Measurements from ENCODE around the gene SEC23A.
"Not testable (repeated sequence)": the region's sequence is repeated elsewhere in the genome, so short reads cannot be mapped to it uniquely, and the experiment has no call there.

Gene SEC23A

DNA sequence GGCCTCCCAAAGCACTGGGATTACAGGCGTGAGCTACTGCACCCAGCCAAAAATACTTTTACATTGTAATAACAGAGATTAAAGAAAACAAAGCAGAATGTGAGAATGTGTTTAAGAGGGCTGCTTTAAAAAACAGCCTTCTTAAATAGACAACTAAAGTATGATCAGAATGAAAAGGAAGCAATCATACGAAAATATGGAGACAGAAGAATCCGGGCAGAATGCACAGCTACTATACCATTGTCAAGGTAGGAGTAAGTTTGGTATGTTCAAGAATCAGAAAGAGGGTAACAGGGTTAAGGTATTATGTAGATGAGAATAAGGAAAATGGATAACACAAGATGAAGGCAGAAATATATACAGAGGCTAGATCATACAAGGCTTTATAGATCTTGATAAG lies 8.5 kb downstream of the SEC23A start:
- no peak overlapping the region for H3K9ac ChIP-seq (ENCODE audit: low read depth in 1 of 2, low read length in 2 of 2)
- no peaks in the 10 kb centered on the region for H3K9me3 ChIP-seq (ENCODE audit: control insufficient read depth in 1 of 2, low read length in 2 of 2)
- no peaks in the 10 kb centered on the region for H3K27me3 ChIP-seq (ENCODE audit: control insufficient read depth in 1 of 2, insufficient read depth in 2 of 2, low read length in 2 of 2)
- peaks cover 32 to 54% of the 10 kb centered on the region in 2 donors for H3K36me3 ChIP-seq (ENCODE audit: control insufficient read depth in 1 of 2, insufficient read depth in 2 of 2, low read length in 2 of 2)
- H3K4me1 ChIP-seq (ENCODE audit: control insufficient read depth in 1 of 2, insufficient read depth in 2 of 2, low read length in 2 of 2) = peaks cover 3 to 12% of the 10 kb centered on the region in 2 donors
- H3K27ac ChIP-seq (ENCODE audit: low read depth, low read length) = no peak overlapping the region
- no peak overlapping the region for H3K4me3 ChIP-seq (ENCODE audit: low read depth in 1 of 2, low read length in 2 of 2)

- Histone ChIP-seq H3K4me3 (ENCODE audit: low read depth in 1 of 2, low read length in 2 of 2) (no peak overlapping the region), H3K27me3 (ENCODE audit: control insufficient read depth in 1 of 2, insufficient read depth in 2 of 2, low read length in 2 of 2) (no peaks in the 10 kb centered on the region), H3K4me1 (ENCODE audit: control insufficient read depth in 1 of 2, insufficient read depth in 2 of 2, low read length in 2 of 2) (peaks cover 0 to 12% of the 10 kb centered on the region in 2 donors), H3K9ac (ENCODE audit: low read depth in 1 of 2, low read length in 2 of 2) (no peak overlapping the region), H3K36me3 (ENCODE audit: control insufficient read depth in 1 of 2, insufficient read depth in 2 of 2, low read length in 2 of 2) (peaks cover 32 to 75% of the 10 kb centered on the region in 2 donors), H3K9me3 (ENCODE audit: control insufficient read depth in 1 of 2, low read length in 2 of 2) (no peaks in the 10 kb centered on the region), H3K27ac (ENCODE audit: low read depth, low read length) (no peak overlapping the region)
Observed at GRCh38 chr14:39091716-39092115, 11.3 kb downstream of the SEC23A start.

- Histone ChIP-seq H3K9me3 (ENCODE audit: control insufficient read depth in 1 of 2, low read length in 2 of 2) (no peaks in the 10 kb centered on the region), H3K4me3 (ENCODE audit: low read depth in 1 of 2, low read length in 2 of 2) (no peak overlapping the region), H3K27ac (ENCODE audit: low read depth, low read length) (no peak overlapping the region), H3K9ac (ENCODE audit: low read depth in 1 of 2, low read length in 2 of 2) (no peak overlapping the region), H3K27me3 (ENCODE audit: control insufficient read depth in 1 of 2, insufficient read depth in 2 of 2, low read length in 2 of 2) (no peaks in the 10 kb centered on the region), H3K36me3 (ENCODE audit: control insufficient read depth in 1 of 2, insufficient read depth in 2 of 2, low read length in 2 of 2) (peaks cover 32 to 83% of the 10 kb centered on the region in 2 donors), H3K4me1 (ENCODE audit: control insufficient read depth in 1 of 2, insufficient read depth in 2 of 2, low read length in 2 of 2) (peaks cover 0 to 12% of the 10 kb centered on the region in 2 donors)
Observed at GRCh38 chr14:39090548-39091111, 12.4 kb downstream of the SEC23A start.

GRCh38 chr14:39087493-39087892 lies 15.5 kb downstream of the SEC23A start:
- Histone ChIP-seq H3K9me3 (ENCODE audit: control insufficient read depth in 1 of 2, low read length in 2 of 2) (no peaks in the 10 kb centered on the region), H3K27me3 (ENCODE audit: control insufficient read depth in 1 of 2, insufficient read depth in 2 of 2, low read length in 2 of 2) (no peaks in the 10 kb centered on the region), H3K27ac (ENCODE audit: low read depth, low read length) (no peak overlapping the region), H3K36me3 (ENCODE audit: control insufficient read depth in 1 of 2, insufficient read depth in 2 of 2, low read length in 2 of 2) (peaks cover 31 to 85% of the 10 kb centered on the region in 2 donors), H3K9ac (ENCODE audit: low read depth in 1 of 2, low read length in 2 of 2) (no peak overlapping the region), H3K4me3 (ENCODE audit: low read depth in 1 of 2, low read length in 2 of 2) (no peak overlapping the region), H3K4me1 (ENCODE audit: control insufficient read depth in 1 of 2, insufficient read depth in 2 of 2, low read length in 2 of 2) (peaks cover 0 to 8% of the 10 kb centered on the region in 2 donors)

GRCh38 chr14:39085933-39086332 lies 17.1 kb downstream of the SEC23A start:
- Histone ChIP-seq H3K9me3 (ENCODE audit: control insufficient read depth in 1 of 2, low read length in 2 of 2) (no peaks in the 10 kb centered on the region), H3K36me3 (ENCODE audit: control insufficient read depth in 1 of 2, insufficient read depth in 2 of 2, low read length in 2 of 2) (peaks cover 26 to 78% of the 10 kb centered on the region in 2 donors), H3K27me3 (ENCODE audit: control insufficient read depth in 1 of 2, insufficient read depth in 2 of 2, low read length in 2 of 2) (no peaks in the 10 kb centered on the region), H3K4me3 (ENCODE audit: low read depth in 1 of 2, low read length in 2 of 2) (no peak overlapping the region), H3K4me1 (ENCODE audit: control insufficient read depth in 1 of 2, insufficient read depth in 2 of 2, low read length in 2 of 2) (no peaks in the 10 kb centered on the region), H3K27ac (ENCODE audit: low read depth, low read length) (no peak overlapping the region), H3K9ac (ENCODE audit: low read depth in 1 of 2, low read length in 2 of 2) (no peak overlapping the region)

DNA sequence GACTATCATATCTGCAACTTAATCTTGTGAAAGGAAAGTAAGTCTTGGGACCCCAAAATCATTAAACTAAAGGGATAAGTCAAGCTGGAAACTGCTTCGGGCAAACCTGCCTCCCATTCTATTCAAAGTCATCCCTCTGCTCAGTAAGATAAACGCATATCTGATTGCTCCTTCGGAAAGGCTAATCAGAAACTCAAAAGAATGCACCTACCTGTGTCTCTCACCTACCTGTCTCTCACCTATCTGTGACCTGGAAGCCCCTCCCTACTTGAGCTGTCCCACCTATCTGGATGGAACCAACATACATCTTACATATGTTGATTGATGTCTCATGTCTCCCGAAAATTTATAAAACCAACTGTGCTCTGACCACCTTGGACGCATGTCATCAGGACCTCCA lies 19.9 kb downstream of the SEC23A start:
- Histone ChIP-seq H3K27ac (ENCODE audit: low read depth, low read length) (no peak overlapping the region), H3K4me1 (ENCODE audit: control insufficient read depth in 1 of 2, insufficient read depth in 2 of 2, low read length in 2 of 2) (no peaks in the 10 kb centered on the region), H3K9me3 (ENCODE audit: control insufficient read depth in 1 of 2, low read length in 2 of 2) (no peaks in the 10 kb centered on the region), H3K36me3 (ENCODE audit: control insufficient read depth in 1 of 2, insufficient read depth in 2 of 2, low read length in 2 of 2) (peaks cover 19 to 70% of the 10 kb centered on the region in 2 donors), H3K4me3 (ENCODE audit: low read depth in 1 of 2, low read length in 2 of 2) (no peak overlapping the region), H3K9ac (ENCODE audit: low read depth in 1 of 2, low read length in 2 of 2) (no peak overlapping the region), H3K27me3 (ENCODE audit: control insufficient read depth in 1 of 2, insufficient read depth in 2 of 2, low read length in 2 of 2) (no peaks in the 10 kb centered on the region)

DNA sequence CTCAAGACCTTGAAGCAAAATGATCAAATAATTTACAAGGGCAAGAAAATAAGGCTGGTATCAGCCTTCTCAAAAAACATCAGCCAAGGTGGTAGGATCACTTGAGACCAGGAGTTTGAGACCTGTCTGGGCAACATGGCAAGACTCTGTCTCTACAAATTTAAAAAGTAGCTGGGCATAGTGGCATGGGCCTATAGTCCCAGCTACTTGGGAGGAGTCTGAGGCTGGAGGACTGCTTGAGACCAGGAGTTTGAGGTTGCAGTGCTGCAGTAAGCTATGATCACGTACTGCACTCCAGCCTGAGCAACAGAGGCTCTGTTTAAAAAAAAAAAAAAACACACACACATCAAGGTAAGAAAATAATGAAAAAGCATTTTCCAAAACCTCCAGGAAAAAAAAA lies 22.1 kb downstream of the SEC23A start:
- Histone ChIP-seq H3K27ac (ENCODE audit: low read depth, low read length) (no peak overlapping the region), H3K27me3 (ENCODE audit: control insufficient read depth in 1 of 2, insufficient read depth in 2 of 2, low read length in 2 of 2) (no peaks in the 10 kb centered on the region), H3K9me3 (ENCODE audit: control insufficient read depth in 1 of 2, low read length in 2 of 2) (no peaks in the 10 kb centered on the region), H3K4me1 (ENCODE audit: control insufficient read depth in 1 of 2, insufficient read depth in 2 of 2, low read length in 2 of 2) (no peaks in the 10 kb centered on the region), H3K36me3 (ENCODE audit: control insufficient read depth in 1 of 2, insufficient read depth in 2 of 2, low read length in 2 of 2) (peaks cover 20 to 55% of the 10 kb centered on the region in 2 donors), H3K4me3 (ENCODE audit: low read depth in 1 of 2, low read length in 2 of 2) (no peak overlapping the region), H3K9ac (ENCODE audit: low read depth in 1 of 2, low read length in 2 of 2) (no peak overlapping the region)

DNA sequence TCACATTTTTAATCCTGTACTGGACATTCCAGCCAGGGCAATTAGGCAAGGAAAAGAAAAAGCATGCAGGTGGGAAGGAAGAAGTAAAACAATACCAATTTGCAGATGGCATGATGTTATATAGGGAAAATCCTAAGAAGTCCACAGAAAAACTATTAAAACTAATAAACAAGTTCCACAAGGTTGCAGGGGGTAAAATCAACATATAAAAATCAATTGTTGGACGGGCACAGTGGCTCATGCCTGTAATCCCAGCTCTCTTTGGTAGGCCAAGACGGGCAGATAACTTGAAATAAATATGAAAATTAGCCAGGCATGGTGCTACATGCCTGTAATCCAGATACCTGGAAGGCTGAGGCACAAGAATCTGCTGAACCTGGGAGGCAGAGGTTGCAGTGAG lies 31.9 kb downstream of the SEC23A start:
- no peaks in the 10 kb centered on the region for H3K9me3 ChIP-seq (ENCODE audit: control insufficient read depth in 1 of 2, low read length in 2 of 2)
- H3K27me3 ChIP-seq (ENCODE audit: control insufficient read depth in 1 of 2, insufficient read depth in 2 of 2, low read length in 2 of 2) = no peaks in the 10 kb centered on the region
- no peak overlapping the region for H3K27ac ChIP-seq (ENCODE audit: low read depth, low read length)
- no peak overlapping the region for H3K4me3 ChIP-seq (ENCODE audit: low read depth in 1 of 2, low read length in 2 of 2)
- peaks cover 14 to 57% of the 10 kb centered on the region in 2 donors for H3K36me3 ChIP-seq (ENCODE audit: control insufficient read depth in 1 of 2, insufficient read depth in 2 of 2, low read length in 2 of 2)
- peaks cover 3 to 5% of the 10 kb centered on the region in 2 donors for H3K4me1 ChIP-seq (ENCODE audit: control insufficient read depth in 1 of 2, insufficient read depth in 2 of 2, low read length in 2 of 2)
- no peak overlapping the region for H3K9ac ChIP-seq (ENCODE audit: low read depth in 1 of 2, low read length in 2 of 2)

DNA sequence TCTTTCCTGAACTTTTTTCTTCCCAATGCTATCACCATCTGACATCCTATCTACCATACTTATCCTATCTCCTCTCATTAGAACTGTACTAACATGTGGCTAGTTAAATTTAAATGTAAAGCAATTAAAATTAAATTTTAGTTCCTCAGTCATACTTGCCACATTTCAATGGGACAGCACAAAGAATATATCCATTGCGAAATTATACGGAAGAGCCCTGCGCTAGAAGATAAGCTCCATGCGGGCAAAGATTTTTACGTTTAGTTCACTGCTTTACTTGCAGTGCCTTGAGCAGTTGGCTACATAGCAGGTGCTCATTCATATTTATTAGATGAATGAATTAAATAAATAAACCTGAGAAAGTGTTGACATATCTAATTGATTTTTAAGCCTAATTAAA lies 33.1 kb downstream of the SEC23A start:
- H3K4me3 ChIP-seq (ENCODE audit: low read depth in 1 of 2, low read length in 2 of 2) = no peak overlapping the region
- H3K9ac ChIP-seq (ENCODE audit: low read depth in 1 of 2, low read length in 2 of 2) = no peak overlapping the region
- no peak overlapping the region for H3K27ac ChIP-seq (ENCODE audit: low read depth, low read length)
- peaks cover 3 to 5% of the 10 kb centered on the region in 2 donors for H3K4me1 ChIP-seq (ENCODE audit: control insufficient read depth in 1 of 2, insufficient read depth in 2 of 2, low read length in 2 of 2)
- H3K36me3 ChIP-seq (ENCODE audit: control insufficient read depth in 1 of 2, insufficient read depth in 2 of 2, low read length in 2 of 2) = peaks cover 11 to 58% of the 10 kb centered on the region in 2 donors
- H3K27me3 ChIP-seq (ENCODE audit: control insufficient read depth in 1 of 2, insufficient read depth in 2 of 2, low read length in 2 of 2) = no peaks in the 10 kb centered on the region
- H3K9me3 ChIP-seq (ENCODE audit: control insufficient read depth in 1 of 2, low read length in 2 of 2) = no peaks in the 10 kb centered on the region

DNA sequence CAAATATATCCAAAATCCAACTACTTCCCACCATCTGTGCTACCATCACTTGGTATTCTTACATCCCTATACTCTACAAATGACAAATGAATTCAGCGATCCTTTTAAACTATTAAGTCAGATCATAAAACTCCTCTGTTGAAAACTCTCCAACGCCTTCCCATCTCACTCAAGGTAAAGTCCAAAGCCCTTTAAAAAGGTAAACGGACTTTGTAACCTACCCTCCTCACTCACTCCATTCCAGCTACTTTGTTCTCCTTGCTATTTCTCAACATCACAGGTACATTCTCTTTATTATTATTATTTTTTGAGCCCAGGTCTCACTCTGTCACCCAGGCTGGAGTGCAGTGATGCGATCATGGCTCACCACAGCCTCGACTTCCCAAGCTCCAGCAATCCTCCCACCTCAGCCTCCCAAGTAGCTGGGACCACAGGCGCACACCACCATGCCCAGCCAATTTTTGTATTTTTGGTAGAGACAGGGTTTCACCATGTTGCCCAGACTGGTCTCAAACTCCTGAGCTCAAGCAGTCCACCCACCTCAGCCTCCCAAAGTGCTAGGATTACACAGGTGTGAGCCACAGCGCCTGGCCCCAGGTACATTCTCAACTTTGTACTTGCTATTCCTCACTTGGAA lies 33.7 kb downstream of the SEC23A start:
- peaks cover 16 to 63% of the 10 kb centered on the region in 2 donors for H3K36me3 ChIP-seq (ENCODE audit: control insufficient read depth in 1 of 2, insufficient read depth in 2 of 2, low read length in 2 of 2)
- not testable (repeated sequence) for H3K9ac ChIP-seq (ENCODE audit: low read depth in 1 of 2, low read length in 2 of 2); H3K9me3 ChIP-seq (ENCODE audit: control insufficient read depth in 1 of 2, low read length in 2 of 2); H3K4me3 ChIP-seq (ENCODE audit: low read depth in 1 of 2, low read length in 2 of 2); H3K4me1 ChIP-seq (ENCODE audit: control insufficient read depth in 1 of 2, insufficient read depth in 2 of 2, low read length in 2 of 2); H3K27ac ChIP-seq (ENCODE audit: low read depth, low read length); H3K27me3 ChIP-seq (ENCODE audit: control insufficient read depth in 1 of 2, insufficient read depth in 2 of 2, low read length in 2 of 2)

Data from duodenal mucosa (tissue), 2 donors.